SK-N-SH (cell line): ENCODE measurements around the gene MAMSTR.

Experiments used
- CTCF ChIP-seq: fragments of 200-600 bp; sonication (generic); IDR thresholded peaks from 2 replicates; pipeline ENCODE4 v1.6.1; 2017; ENCODE audit warnings: antibody characterized with exemption, mild to moderate bottlenecking, moderate library complexity
- MAX ChIP-seq: IDR thresholded peaks from 2 replicates; pipeline ENCODE4 v1.4.0; 2012; ENCODE audit warnings: low read depth
- POLR2AphosphoS5 ChIP-seq: IDR thresholded peaks from 2 replicates; pipeline ENCODE4 v1.6.1; 2012; ENCODE audit warnings: low read depth, low read length
- RAD21 ChIP-seq: IDR thresholded peaks from 2 replicates; pipeline ENCODE4 v1.6.1; 2012; ENCODE audit warnings: mild to moderate bottlenecking, low read length
- TEAD4 ChIP-seq: IDR thresholded peaks from 2 replicates; pipeline ENCODE4 v1.4.0; 2012; ENCODE audit warnings: mild to moderate bottlenecking, borderline replicate concordance; ENCODE audit not compliant: insufficient read depth
- USF1 ChIP-seq: IDR thresholded peaks from 2 replicates; pipeline ENCODE4 v1.4.0; 2012; ENCODE audit warnings: low read depth, borderline replicate concordance

- no peak for TF ChIP-seq TEAD4
- TF ChIP-seq CTCF: no peak
- TF ChIP-seq MAX: no peak
- TF ChIP-seq POLR2AphosphoS5: no peak
- TF ChIP-seq USF1: no peak
- TF ChIP-seq RAD21: no peak
These were observed 33.2 kb upstream of the MAMSTR start, which contains the start of gene FUT1 for GRCh38 chr19:48752496-48753365.
